PC-3 (cell line): Measurements from ENCODE around the gene MORN1. TPM values are rescaled to one million over a fixed set of nuclear protein-coding genes. Genes with fewer than 3 reads are reported as not detected.
"Not testable (repeated sequence)": the region's sequence is repeated elsewhere in the genome, so short reads cannot be mapped to it uniquely, and the experiment has no call there.

Source experiments
- ATAC-seq: fragments of 200-7000 bp; cut with Tn5 transposase; 2 replicates; pipeline ENCODE4 v1.9.1; 2020; ENCODE audit warnings: mild to moderate bottlenecking, moderate library complexity
- BruUV-seq: library from RNA; stranded (reverse); fragments of 400-500 nt; replicated peaks from 2 replicates; lab custom pipeline; 2021; lab: Mats Ljungman, UMichigan
- CTCF ChIA-PET: fragments of 300-600 bp; sonication (Branson Sonifier 250); formaldehyde crosslinking; loops from one replicate; lab custom pipeline; 2022; ENCODE audit warnings: antibody characterized with exemption; lab: Charles Lee
- POLR2A ChIA-PET: fragments of 300-600 bp; sonication (Branson Sonifier 250); formaldehyde crosslinking; loops from one replicate; lab custom pipeline; 2022; ENCODE audit warnings: antibody characterized with exemption; ENCODE audit not compliant: unreplicated experiment; lab: Charles Lee
- DNase-seq: peaks from one replicate; pipeline ENCODE4 v3.0.0-alpha.2; 2015
- H2AFZ ChIP-seq: fragments of 300-600 bp; sonication (generic); 2 replicates; pipeline ENCODE4 v1.6.0; 2016; ENCODE audit warnings: antibody characterized with exemption, low read length
- H3F3A ChIP-seq: fragments of 300-600 bp; sonication (generic); one replicate; pipeline ENCODE4 v1.6.0; 2017; ENCODE audit warnings: antibody characterized with exemption, low read length, control low read depth, mild to moderate bottlenecking; ENCODE audit not compliant: unreplicated experiment
- H3K27ac ChIP-seq: fragments of 300-600 bp; sonication (generic); 2 replicates; pipeline ENCODE4 v1.5.1; 2016; ENCODE audit warnings: mild to moderate bottlenecking, low read length
- H3K27me3 ChIP-seq: fragments of 300-600 bp; sonication (generic); 2 replicates; pipeline ENCODE4 v1.6.1; 2016; ENCODE audit warnings: low read length, mixed read lengths
- H3K36me3 ChIP-seq: fragments of 300-600 bp; sonication (generic); 2 replicates; pipeline ENCODE4 v1.6.1; 2016; ENCODE audit warnings: low read depth, mixed run types, low read length, mixed read lengths
- H3K4me1 ChIP-seq: fragments of 300-600 bp; sonication (generic); 2 replicates; pipeline ENCODE4 v1.5.1; 2016; ENCODE audit warnings: low read length; ENCODE audit not compliant: insufficient read depth
- H3K4me2 ChIP-seq: fragments of 300-600 bp; sonication (generic); 2 replicates; pipeline ENCODE4 v1.6.0; 2016; ENCODE audit warnings: low read length
- H3K4me3 ChIP-seq: fragments of 300-600 bp; sonication (generic); 2 replicates; pipeline ENCODE4 v1.5.1; 2016; ENCODE audit warnings: mild to moderate bottlenecking, low read length, mixed read lengths
- H3K79me2 ChIP-seq: fragments of 300-600 bp; sonication (generic); 2 replicates; pipeline ENCODE4 v1.6.1; 2017; ENCODE audit warnings: low read length, mixed read lengths
- H3K9ac ChIP-seq: fragments of 300-600 bp; sonication (generic); 2 replicates; pipeline ENCODE4 v1.6.0; 2016; ENCODE audit warnings: mild to moderate bottlenecking, low read length
- H3K9me2 ChIP-seq: fragments of 300-600 bp; sonication (generic); replicated peaks from 2 replicates; pipeline ENCODE4 v1.6.1; 2016; ENCODE audit warnings: mixed run types, low read length, mixed read lengths
- H3K9me3 ChIP-seq: fragments of 300-600 bp; sonication (generic); 2 replicates; pipeline ENCODE4 v1.6.1; 2016; ENCODE audit warnings: low read length, mixed read lengths
- H4K20me1 ChIP-seq: fragments of 300-600 bp; sonication (generic); 2 replicates; pipeline ENCODE4 v1.6.1; 2016; ENCODE audit warnings: low read length, mixed read lengths
- EZH2 ChIP-seq: fragments of 300-600 bp; sonication (generic); IDR thresholded peaks from one replicate; pipeline ENCODE4 v1.6.1; 2017; ENCODE audit warnings: antibody characterized with exemption, mild to moderate bottlenecking, low read length; ENCODE audit not compliant: unreplicated experiment
- EZH2phosphoT487 ChIP-seq: fragments of 300-600 bp; sonication (generic); IDR thresholded peaks from 2 replicates; pipeline ENCODE4 v1.6.1; 2018; ENCODE audit warnings: mild to moderate bottlenecking, antibody characterized with exemption, low read length, borderline replicate concordance
- intact Hi-C: fragments of 100-400 bp; cut with micrococcal nuclease; formaldehyde crosslinking; loops from 2 replicates; pipeline ENCODE4 v1.9.0; 2023
- total RNA-seq: library from RNA; depleted of rRNA; stranded (reverse); fragments of >200 nt; gene quantifications from 2 replicates; pipeline ENCODE4 v1.2.3, GENCODE V29; 2014
- TF ChIP-seq, protein P1 (sequence below): fragments of 300-600 bp; sonication (generic); conservative IDR thresholded peaks from 2 replicates; pipeline ENCODE4 v1.5.1; 2017; ENCODE audit warnings: antibody characterized with exemption, low read depth, mild to moderate bottlenecking, low read length

Gene MORN1
- total RNA-seq, 1 experiment from 2014 or later = 11.2 TPM

DNA sequence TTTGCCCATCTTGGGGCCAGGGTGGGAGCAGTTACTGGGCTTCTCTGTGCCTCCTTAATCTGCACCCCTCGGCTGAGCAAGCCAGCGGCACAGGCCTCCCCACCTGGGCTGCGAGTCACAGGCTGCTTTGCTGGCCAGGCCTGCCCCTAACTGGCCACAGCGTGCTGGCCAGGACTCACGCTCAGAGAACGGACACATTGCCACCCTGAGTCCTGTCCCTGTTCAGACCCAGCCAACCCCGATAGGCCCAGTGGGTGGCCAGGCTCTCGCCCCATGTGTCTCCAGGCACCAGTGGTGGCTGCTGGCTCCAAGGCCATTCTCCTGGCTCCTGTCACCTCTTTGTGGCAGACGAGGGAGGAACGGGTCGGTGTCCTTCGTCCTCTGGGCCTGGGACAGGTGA is 61.3 kb downstream of the MORN1 start:
- no peaks in the 10 kb centered on the region for H3K9me2 ChIP-seq
- H2AFZ ChIP-seq = no peak overlapping the region
- ATAC-seq (no peak), DNase-seq (no peak)
- CTCF ChIA-PET = no interaction called here
- H3K79me2 ChIP-seq = no peaks in the 10 kb centered on the region
- H3K4me3 ChIP-seq = no peak overlapping the region
- POLR2A ChIA-PET = no interaction called here
- peaks cover 3% of the 10 kb centered on the region for H3F3A ChIP-seq
- intact Hi-C loops = no loop called here
- no peak overlapping the region for H3K9ac ChIP-seq
- peaks cover 12% of the 10 kb centered on the region for H3K4me1 ChIP-seq
- no peak for TF ChIP-seq EZH2phosphoT487
- no peak for TF ChIP-seq EZH2
- TF ChIP-seq, protein P1, sequence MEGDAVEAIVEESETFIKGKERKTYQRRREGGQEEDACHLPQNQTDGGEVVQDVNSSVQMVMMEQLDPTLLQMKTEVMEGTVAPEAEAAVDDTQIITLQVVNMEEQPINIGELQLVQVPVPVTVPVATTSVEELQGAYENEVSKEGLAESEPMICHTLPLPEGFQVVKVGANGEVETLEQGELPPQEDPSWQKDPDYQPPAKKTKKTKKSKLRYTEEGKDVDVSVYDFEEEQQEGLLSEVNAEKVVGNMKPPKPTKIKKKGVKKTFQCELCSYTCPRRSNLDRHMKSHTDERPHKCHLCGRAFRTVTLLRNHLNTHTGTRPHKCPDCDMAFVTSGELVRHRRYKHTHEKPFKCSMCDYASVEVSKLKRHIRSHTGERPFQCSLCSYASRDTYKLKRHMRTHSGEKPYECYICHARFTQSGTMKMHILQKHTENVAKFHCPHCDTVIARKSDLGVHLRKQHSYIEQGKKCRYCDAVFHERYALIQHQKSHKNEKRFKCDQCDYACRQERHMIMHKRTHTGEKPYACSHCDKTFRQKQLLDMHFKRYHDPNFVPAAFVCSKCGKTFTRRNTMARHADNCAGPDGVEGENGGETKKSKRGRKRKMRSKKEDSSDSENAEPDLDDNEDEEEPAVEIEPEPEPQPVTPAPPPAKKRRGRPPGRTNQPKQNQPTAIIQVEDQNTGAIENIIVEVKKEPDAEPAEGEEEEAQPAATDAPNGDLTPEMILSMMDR = no peak
- no peak overlapping the region for H3K4me2 ChIP-seq
- H4K20me1 ChIP-seq = no peaks in the 10 kb centered on the region
- H3K36me3 ChIP-seq = no peaks in the 10 kb centered on the region
- no peaks in the 10 kb centered on the region for H3K9me3 ChIP-seq
- H3K27ac ChIP-seq = no peak overlapping the region
- no peaks in the 10 kb centered on the region for H3K27me3 ChIP-seq
- no TSS peak for BruUV-seq

DNA sequence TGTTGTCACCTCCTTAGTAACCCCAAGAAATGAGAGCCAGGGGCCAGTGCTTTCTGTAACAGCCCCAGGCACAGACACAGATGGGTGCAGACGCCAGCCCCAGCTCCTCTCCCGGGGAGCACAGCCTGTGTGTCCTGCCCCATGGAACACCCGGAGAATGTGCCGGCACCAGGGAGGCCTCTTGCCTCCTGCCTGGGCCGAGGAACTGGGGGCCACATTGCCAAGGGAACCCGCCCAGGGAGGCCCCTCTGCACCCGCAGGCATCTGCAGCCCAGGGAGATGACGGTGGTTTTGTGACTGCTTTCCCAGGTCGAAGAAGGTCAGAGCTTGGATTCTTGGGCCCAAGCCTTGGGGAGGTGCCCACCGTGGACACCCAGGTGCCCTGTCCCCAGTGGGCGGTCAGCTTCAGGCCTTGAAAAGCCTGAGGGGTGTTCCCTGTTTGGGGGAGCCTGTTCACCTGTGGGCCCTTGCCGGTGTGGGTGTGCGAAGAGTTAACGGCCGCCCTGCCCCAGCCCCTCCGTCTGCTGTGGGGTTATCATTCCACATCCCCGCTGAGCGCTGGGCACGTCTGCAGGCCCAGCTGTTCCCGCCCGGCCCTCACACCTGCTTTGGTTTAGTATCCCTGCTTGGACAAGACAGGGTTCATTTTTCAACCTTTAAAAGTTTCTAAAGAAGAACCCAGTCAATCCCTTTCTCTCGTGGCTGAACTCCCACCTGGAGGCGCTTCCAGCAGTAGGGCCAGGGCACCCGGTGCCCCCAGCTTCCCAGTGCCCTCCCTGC is 62.5 kb downstream of the MORN1 start:
- TF ChIP-seq, protein P1 = no peak
- TF ChIP-seq EZH2phosphoT487 (no peak), EZH2 (no peak)
- Histone ChIP-seq H3K9me3 (no peaks in the 10 kb centered on the region), H3K9me2 (no peaks in the 10 kb centered on the region), H3F3A (no peaks in the 10 kb centered on the region), H4K20me1 (no peaks in the 10 kb centered on the region), H3K4me1 (peaks cover under 1% of the 10 kb centered on the region; the same call in 1 of the 2 replicates), H2AFZ (no peak overlapping the region), H3K27ac (no peak overlapping the region), H3K79me2 (no peaks in the 10 kb centered on the region), H3K27me3 (peaks cover 9% of the 10 kb centered on the region), H3K36me3 (no peaks in the 10 kb centered on the region), H3K4me3 (no peak overlapping the region), H3K9ac (no peak overlapping the region), H3K4me2 (no peak overlapping the region)
- ATAC-seq = no peak
- intact Hi-C loops = no loop called here
- POLR2A ChIA-PET = no interaction called here
- no TSS peak for BruUV-seq
- CTCF ChIA-PET = no interaction called here
- no peak for DNase-seq

DNA sequence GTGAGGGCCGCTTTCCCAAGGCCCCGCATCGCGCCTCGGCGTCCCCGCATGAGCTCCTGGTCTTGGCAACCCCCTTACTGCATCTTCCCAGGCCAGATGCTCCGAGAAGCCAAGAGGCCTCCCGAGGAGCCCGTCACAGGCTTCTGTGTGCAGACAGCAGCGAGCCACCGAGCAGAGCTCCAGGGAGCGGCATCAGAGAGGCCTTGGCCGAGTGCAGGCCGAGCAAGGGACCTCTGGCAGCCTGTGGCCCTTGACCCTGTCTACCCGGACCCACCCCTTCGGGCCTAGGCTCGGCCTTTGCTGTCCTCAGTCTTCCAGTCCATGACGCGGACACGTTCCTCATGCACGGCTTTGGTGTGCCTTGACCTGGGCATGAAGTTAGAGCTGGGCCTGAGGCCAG is 63.5 kb downstream of the MORN1 start:
- no peaks in the 10 kb centered on the region for H4K20me1 ChIP-seq
- ATAC-seq (no peak), DNase-seq (no peak)
- H3F3A ChIP-seq = no peaks in the 10 kb centered on the region
- no peaks in the 10 kb centered on the region for H3K79me2 ChIP-seq
- H2AFZ ChIP-seq = no peak overlapping the region
- no peaks in the 10 kb centered on the region for H3K9me2 ChIP-seq
- CTCF ChIA-PET = no interaction called here
- no peaks in the 10 kb centered on the region for H3K36me3 ChIP-seq
- H3K27ac ChIP-seq = no peak overlapping the region
- no TSS peak for BruUV-seq
- H3K9ac ChIP-seq = no peak overlapping the region
- peaks cover 15% of the 10 kb centered on the region for H3K27me3 ChIP-seq
- H3K4me1 ChIP-seq = no peaks in the 10 kb centered on the region
- TF ChIP-seq EZH2phosphoT487 (no peak), EZH2 (no peak)
- TF ChIP-seq, protein P1 = no peak
- H3K4me3 ChIP-seq = no peak overlapping the region
- no peak overlapping the region for H3K4me2 ChIP-seq
- intact Hi-C loops = no loop called here
- no peaks in the 10 kb centered on the region for H3K9me3 ChIP-seq
- POLR2A ChIA-PET = no interaction called here

DNA sequence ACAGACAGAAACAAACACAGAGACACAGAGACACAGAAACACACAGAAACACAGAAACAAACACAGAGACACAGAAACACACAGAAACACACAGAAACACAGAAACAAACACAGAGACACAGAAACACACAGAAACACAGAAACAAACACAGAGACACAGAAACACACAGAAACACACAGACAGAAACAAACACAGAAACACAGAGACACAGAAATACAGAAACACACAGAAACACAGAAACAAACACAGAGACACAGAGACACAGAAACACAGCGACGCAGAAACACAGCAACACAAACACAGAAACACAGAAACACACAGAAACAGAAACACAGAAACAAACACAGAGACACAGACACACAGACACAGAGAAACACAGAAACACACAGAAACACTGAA is 64.2 kb downstream of the MORN1 start:
- H3K4me3 ChIP-seq, H3K4me1 ChIP-seq, CTCF ChIA-PET, H3K27ac ChIP-seq, intact Hi-C loops, ATAC-seq, H3K9ac ChIP-seq, H3K36me3 ChIP-seq, POLR2A ChIA-PET, H3K79me2 ChIP-seq, H2AFZ ChIP-seq, BruUV-seq, H3K9me3 ChIP-seq, H4K20me1 ChIP-seq, DNase-seq, H3F3A ChIP-seq, H3K9me2 ChIP-seq, H3K4me2 ChIP-seq: not testable (repeated sequence)
- H3K27me3 ChIP-seq = peaks cover 15% of the 10 kb centered on the region
